SK-N-SH (cell line): ENCODE results near the gene CCDC177. TPM values are rescaled to one million over a fixed set of nuclear protein-coding genes. Genes with fewer than 3 reads are reported as not detected.

Experiments
- CTCF ChIA-PET: fragments of 300-600, 350-600 bp; formaldehyde crosslinking; extraction: SDS; loops from one replicate; lab custom pipeline; 2021; lab: Yijun Ruan, JAX
- POLR2A ChIA-PET: fragments of 350-600 bp; sonication (Branson Sonifier 250); formaldehyde crosslinking; extraction: SDS; loops from one replicate; lab custom pipeline; 2020; ENCODE audit warnings: antibody characterized with exemption, inconsistent platforms; lab: Yijun Ruan, JAX
- DNase-seq: peaks from one replicate; pipeline ENCODE4 v3.0.0; 2012
- H2AFZ ChIP-seq: fragments of 200-600 bp; sonication (generic); 2 replicates; pipeline ENCODE4 v1.8.1; 2016; ENCODE audit warnings: antibody characterized with exemption, mild to moderate bottlenecking, low read depth
- H3F3A ChIP-seq: fragments of 200-600 bp; sonication (generic); replicated peaks from 2 replicates; pipeline ENCODE3; 2016; ENCODE audit warnings: antibody characterized with exemption, mild to moderate bottlenecking; ENCODE audit not compliant: insufficient read depth
- H3K27ac ChIP-seq, 2 experiments: fragments of 200-500 bp in 1 of 2; fragments of 200-600 bp in 1 of 2; sonication (Bioruptor generic) in 1 of 2; sonication (generic), shearing (Covaris generic) in 1 of 2; 2 replicates each; pipeline versions ENCODE4 v1.5.1 to v1.6.1; 2014 to 2016; ENCODE audit warnings: low read depth in 2 of 2, inconsistent platforms in 1 of 2, low read length in 1 of 2, mild to moderate bottlenecking in 1 of 2, mixed read lengths in 1 of 2
- H3K27me3 ChIP-seq: fragments of 200-600 bp; sonication (generic), shearing (Covaris generic); 2 replicates; pipeline ENCODE4 v1.6.1; 2016; ENCODE audit warnings: mixed run types; ENCODE audit not compliant: insufficient read depth
- H3K36me3 ChIP-seq, 2 experiments: fragments of 200-500 bp in 1 of 2; fragments of 200-600 bp in 1 of 2; sonication (Bioruptor generic) in 1 of 2; sonication (generic) in 1 of 2; replicated peaks in 1 of 2; 2 replicates each; pipeline versions ENCODE3 to v1.5.1; 2014 to 2016; ENCODE audit warnings: low read length in 1 of 2, mild to moderate bottlenecking in 1 of 2; ENCODE audit not compliant: insufficient read depth in 2 of 2, control insufficient read depth in 1 of 2
- H3K4me1 ChIP-seq, 2 experiments: fragments of 200-500 bp in 1 of 2; fragments of 200-600 bp in 1 of 2; sonication (Bioruptor generic) in 1 of 2; sonication (generic), shearing (Covaris generic) in 1 of 2; 2 replicates each; pipeline versions ENCODE4 v1.5.1 to v1.6.1; 2014 to 2016; ENCODE audit warnings: low read depth in 1 of 2, low read length in 1 of 2, mixed run types in 1 of 2; ENCODE audit not compliant: insufficient read depth in 2 of 2, control insufficient read depth in 1 of 2
- H3K4me2 ChIP-seq: fragments of 200-600 bp; sonication (generic), shearing (Covaris generic); 2 replicates; pipeline ENCODE4 v1.6.1; 2017; ENCODE audit warnings: mixed run types
- H3K4me3 ChIP-seq, 2 experiments: fragments of 200-500 bp in 1 of 2; fragments of 200-600 bp in 1 of 2; sonication (Bioruptor generic) in 1 of 2; sonication (generic), shearing (Covaris generic) in 1 of 2; 2 replicates each; pipeline versions ENCODE4 v1.5.1 to v1.8.1; 2014 to 2016; ENCODE audit warnings: low read depth in 2 of 2, inconsistent platforms in 1 of 2, low read length in 1 of 2, mild to moderate bottlenecking in 1 of 2, mixed read lengths in 1 of 2, moderate library complexity in 1 of 2
- H3K79me2 ChIP-seq: fragments of 200-600 bp; sonication (generic); 2 replicates; pipeline ENCODE4 v1.8.1; 2017; ENCODE audit warnings: mild to moderate bottlenecking; ENCODE audit not compliant: insufficient read depth
- H3K9ac ChIP-seq: fragments of 200-600 bp; sonication (generic); 2 replicates; pipeline ENCODE4 v1.6.1; 2017; ENCODE audit warnings: mixed run types
- H3K9me2 ChIP-seq: fragments of 200-600 bp; sonication (generic); 2 replicates; pipeline ENCODE4 v1.6.1; 2017; ENCODE audit warnings: mixed run types
- H3K9me3 ChIP-seq: fragments of 200-600 bp; sonication (generic); 2 replicates; pipeline ENCODE4 v1.6.1; 2017; ENCODE audit warnings: mixed run types, mild to moderate bottlenecking, moderate library complexity
- H4K20me1 ChIP-seq: fragments of 200-600 bp; sonication (generic); 2 replicates; pipeline ENCODE4 v1.6.1; 2017; ENCODE audit warnings: mild to moderate bottlenecking, mixed run types; ENCODE audit not compliant: insufficient read depth
- CHD2 ChIP-seq: fragments of 150-350 bp; IDR thresholded peaks from 2 replicates; pipeline ENCODE4 v1.6.1; 2018; ENCODE audit warnings: low read length; ENCODE audit not compliant: partially characterized antibody
- ELF1 ChIP-seq: IDR thresholded peaks from 2 replicates; pipeline ENCODE4 v1.4.0; 2012
- EP300 ChIP-seq, 2 experiments: IDR thresholded peaks; 2 replicates each; pipeline versions ENCODE4 v1.4.0 to v1.6.1; 2012; ENCODE audit warnings: borderline replicate concordance in 1 of 2, low read depth in 1 of 2, low read length in 1 of 2
- EZH2phosphoT487 ChIP-seq: fragments of 200-600 bp; sonication (generic); IDR thresholded peaks from 2 replicates; pipeline ENCODE4 v1.6.1; 2017; ENCODE audit warnings: low read depth, mixed run types, mild to moderate bottlenecking, antibody characterized with exemption, moderate library complexity, borderline replicate concordance
- FOSL2 ChIP-seq: IDR thresholded peaks from 2 replicates; pipeline ENCODE4 v1.4.0; 2012; ENCODE audit warnings: low read depth, mild to moderate bottlenecking, moderate library complexity, borderline replicate concordance
- FOXM1 ChIP-seq: IDR thresholded peaks from 2 replicates; pipeline ENCODE4 v1.4.0; 2012; ENCODE audit warnings: low read depth, mild to moderate bottlenecking
- GABPA ChIP-seq: IDR thresholded peaks from 2 replicates; pipeline ENCODE4 v1.4.0; 2012; ENCODE audit warnings: low read depth, mild to moderate bottlenecking
- JUND ChIP-seq: IDR thresholded peaks from 2 replicates; pipeline ENCODE4 v1.4.0; 2012
- MXI1 ChIP-seq: IDR thresholded peaks from 2 replicates; pipeline ENCODE4 v1.6.1; 2012; ENCODE audit warnings: mild to moderate bottlenecking, low read depth, low read length, improper control_type of control experiment
- NFIC ChIP-seq: IDR thresholded peaks from 2 replicates; pipeline ENCODE4 v1.4.0; 2012; ENCODE audit warnings: borderline replicate concordance
- NRF1 ChIP-seq: IDR thresholded peaks from 2 replicates; pipeline ENCODE4 v1.6.1; 2012; ENCODE audit warnings: low read depth, mild to moderate bottlenecking, low read length
- POLR2AphosphoS5 ChIP-seq: IDR thresholded peaks from 2 replicates; pipeline ENCODE4 v1.6.1; 2012; ENCODE audit warnings: low read depth, low read length
- RAD21 ChIP-seq: IDR thresholded peaks from 2 replicates; pipeline ENCODE4 v1.6.1; 2012; ENCODE audit warnings: mild to moderate bottlenecking, low read length
- RCOR1 ChIP-seq: fragments of 150-350 bp; IDR thresholded peaks from 2 replicates; pipeline ENCODE4 v1.6.1; 2017; ENCODE audit warnings: antibody characterized with exemption, low read length
- SMC3 ChIP-seq: IDR thresholded peaks from 2 replicates; pipeline ENCODE4 v1.6.1; 2012; ENCODE audit warnings: low read depth, low read length, improper control_type of control experiment
- TAF1 ChIP-seq: IDR thresholded peaks from 2 replicates; pipeline ENCODE4 v1.6.1; 2012; ENCODE audit warnings: low read depth, mild to moderate bottlenecking, low read length, moderate library complexity, borderline replicate concordance
- TCF12 ChIP-seq: IDR thresholded peaks from 2 replicates; pipeline ENCODE4 v1.4.0; 2012
- TEAD4 ChIP-seq: IDR thresholded peaks from 2 replicates; pipeline ENCODE4 v1.4.0; 2012; ENCODE audit warnings: mild to moderate bottlenecking, borderline replicate concordance; ENCODE audit not compliant: insufficient read depth
- WGBS: methylation state at CpG from one replicate; pipeline ENCODE4 v1.1.6; 2017; ENCODE audit warnings: low lambda C conversion rate; 5-methylcytosine and 5-hydroxymethylcytosine counted together
- polyA plus RNA-seq, 3 experiments: library from polyadenylated mRNA; depleted of rRNA; stranded (reverse); fragments of >200 nt; gene quantifications; 2 replicates each; pipeline ENCODE4 v1.2.3, GENCODE V29; 2012
- TF ChIP-seq, protein P1 (sequence below): IDR thresholded peaks from 2 replicates; pipeline ENCODE4 v1.4.0; 2012; ENCODE audit warnings: low read depth
- TF ChIP-seq, protein P2 (sequence below): IDR thresholded peaks from 2 replicates; pipeline ENCODE4; 2012
- TF ChIP-seq, protein P3 (sequence below): IDR thresholded peaks from 2 replicates; pipeline ENCODE4 v1.6.1; 2012; ENCODE audit warnings: mild to moderate bottlenecking, low read depth, low read length, moderate library complexity
- TF ChIP-seq, protein P4 (sequence below): fragments of 200-600 bp; sonication (generic); IDR thresholded peaks from 2 replicates; pipeline ENCODE4 v1.6.1; 2017; ENCODE audit warnings: antibody characterized with exemption, mild to moderate bottlenecking, moderate library complexity
- TF ChIP-seq, protein P5 (sequence below): IDR thresholded peaks from 2 replicates; pipeline ENCODE4 v1.4.0; 2012; ENCODE audit warnings: low read depth, borderline replicate concordance

The CCDC177 gene
- polyA plus RNA-seq, 1 of the 3 experiments (the other 2 are of a cell fraction), result not detected

DNA sequence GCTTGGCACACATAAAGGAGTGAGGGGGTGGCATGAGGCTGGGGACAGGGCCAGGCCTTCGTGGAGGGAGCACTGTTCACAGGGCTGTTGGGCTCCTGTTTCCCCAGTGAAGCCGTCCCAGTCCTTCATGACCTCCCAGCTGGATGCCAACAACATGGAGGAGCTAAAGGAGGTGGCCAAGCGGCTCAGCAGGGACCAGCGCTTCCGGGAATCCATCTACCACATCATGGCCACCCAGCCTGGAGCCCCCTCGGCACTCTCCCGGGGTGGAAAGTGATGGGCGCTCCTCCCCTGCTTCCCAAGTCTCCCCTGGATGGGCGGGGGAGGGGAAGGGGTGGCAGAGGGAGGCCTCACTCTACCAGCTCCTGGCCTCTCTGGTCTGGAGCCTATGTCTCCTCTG lies 46.5 kb downstream of the CCDC177 start:
- Histone ChIP-seq H3K27me3 (peaks cover 18% of the 10 kb centered on the region; the same call in 1 of the 2 replicates), H3K4me1 (no peaks in the 10 kb centered on the region), H3F3A (no peaks in the 10 kb centered on the region), H3K36me3 (no peaks in the 10 kb centered on the region), H3K4me2 (no peak overlapping the region), H2AFZ (no peak overlapping the region), H3K9ac (no peak overlapping the region), H3K4me3 (no peak overlapping the region), H3K9me3 (no peaks in the 10 kb centered on the region), H4K20me1 (no peaks in the 10 kb centered on the region), H3K9me2 (no peaks in the 10 kb centered on the region), H3K79me2 (no peaks in the 10 kb centered on the region), H3K27ac (no peak overlapping the region)
- POLR2A ChIA-PET, result no interaction called here
- no peak for TF ChIP-seq FOSL2
- no peak for TF ChIP-seq NFIC
- TF ChIP-seq CHD2, result no peak
- no peak for TF ChIP-seq EZH2phosphoT487
- TF ChIP-seq FOXM1, result no peak
- no peak for TF ChIP-seq TAF1
- TF ChIP-seq ELF1, result no peak
- no peak for TF ChIP-seq SMC3
- no peak for TF ChIP-seq MXI1
- DNase-seq, result no peak
- CTCF ChIA-PET, result interaction anchor here (0.9 to 9.7 kb wide), 5 partner anchors 28 to 199 kb away, joined by 3 to 98 read pairs (median 9); partner anchors contain the start of gene CCDC177
- WGBS, result 55% methylated on average over 8 of the region's 9 CpGs

DNA sequence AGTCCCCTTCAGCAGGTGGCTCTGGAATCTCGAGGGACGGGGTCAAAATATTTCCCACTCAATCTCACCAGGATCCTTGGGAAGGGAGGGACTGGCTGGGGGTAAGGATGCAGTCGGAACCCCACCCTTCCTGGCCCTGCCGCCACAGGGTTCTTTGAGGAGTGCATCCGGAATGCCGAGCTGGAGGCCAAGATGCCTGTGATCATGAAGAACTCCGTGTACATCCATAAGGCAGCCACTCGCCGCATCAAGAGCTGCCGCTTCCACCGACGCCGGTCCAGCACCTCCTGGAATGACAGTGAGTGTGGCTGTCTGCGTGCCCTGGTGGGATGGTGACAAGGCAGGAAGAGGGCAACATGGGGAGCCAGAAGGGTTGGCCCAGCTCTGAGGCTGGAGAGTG lies 47.0 kb downstream of the CCDC177 start:
- no peaks in the 10 kb centered on the region for H3K36me3 ChIP-seq
- H3K4me1 ChIP-seq, result no peaks in the 10 kb centered on the region
- no peak overlapping the region for H3K4me2 ChIP-seq
- no peaks in the 10 kb centered on the region for H3K79me2 ChIP-seq
- CTCF ChIA-PET, result interaction anchor here (0.9 to 9.7 kb wide), 4 partner anchors 8 to 199 kb away, joined by 3 to 98 read pairs (median 9); partner anchors contain the start of gene CCDC177
- H3K27ac ChIP-seq, result no peak overlapping the region
- POLR2A ChIA-PET, result no interaction called here
- H3K9me2 ChIP-seq, result no peaks in the 10 kb centered on the region
- no peak for DNase-seq
- WGBS, result 75% methylated on average over 14 of the region's 14 CpGs
- no peak overlapping the region for H3K4me3 ChIP-seq
- no peak overlapping the region for H3K9ac ChIP-seq
- TF ChIP-seq EP300 (IDR thresholded peaks at IDR 0.05; ENCODE audit: borderline replicate concordance in 1 of 2, low read depth in 1 of 2, low read length in 1 of 2) (no peak), JUND (no peak), RAD21 (no peak), CHD2 (no peak), GABPA (no peak), TCF12 (no peak), RCOR1 (no peak), EZH2phosphoT487 (no peak), TEAD4 (no peak), POLR2AphosphoS5 (no peak), NRF1 (no peak), FOXM1 (no peak)
- TF ChIP-seq, protein P1, sequence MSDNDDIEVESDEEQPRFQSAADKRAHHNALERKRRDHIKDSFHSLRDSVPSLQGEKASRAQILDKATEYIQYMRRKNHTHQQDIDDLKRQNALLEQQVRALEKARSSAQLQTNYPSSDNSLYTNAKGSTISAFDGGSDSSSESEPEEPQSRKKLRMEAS, result no peak
- TF ChIP-seq, protein P2, sequence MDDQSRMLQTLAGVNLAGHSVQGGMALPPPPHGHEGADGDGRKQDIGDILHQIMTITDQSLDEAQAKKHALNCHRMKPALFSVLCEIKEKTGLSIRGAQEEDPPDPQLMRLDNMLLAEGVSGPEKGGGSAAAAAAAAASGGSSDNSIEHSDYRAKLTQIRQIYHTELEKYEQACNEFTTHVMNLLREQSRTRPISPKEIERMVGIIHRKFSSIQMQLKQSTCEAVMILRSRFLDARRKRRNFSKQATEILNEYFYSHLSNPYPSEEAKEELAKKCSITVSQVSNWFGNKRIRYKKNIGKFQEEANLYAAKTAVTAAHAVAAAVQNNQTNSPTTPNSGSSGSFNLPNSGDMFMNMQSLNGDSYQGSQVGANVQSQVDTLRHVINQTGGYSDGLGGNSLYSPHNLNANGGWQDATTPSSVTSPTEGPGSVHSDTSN, result no peak
- TF ChIP-seq, protein P3, sequence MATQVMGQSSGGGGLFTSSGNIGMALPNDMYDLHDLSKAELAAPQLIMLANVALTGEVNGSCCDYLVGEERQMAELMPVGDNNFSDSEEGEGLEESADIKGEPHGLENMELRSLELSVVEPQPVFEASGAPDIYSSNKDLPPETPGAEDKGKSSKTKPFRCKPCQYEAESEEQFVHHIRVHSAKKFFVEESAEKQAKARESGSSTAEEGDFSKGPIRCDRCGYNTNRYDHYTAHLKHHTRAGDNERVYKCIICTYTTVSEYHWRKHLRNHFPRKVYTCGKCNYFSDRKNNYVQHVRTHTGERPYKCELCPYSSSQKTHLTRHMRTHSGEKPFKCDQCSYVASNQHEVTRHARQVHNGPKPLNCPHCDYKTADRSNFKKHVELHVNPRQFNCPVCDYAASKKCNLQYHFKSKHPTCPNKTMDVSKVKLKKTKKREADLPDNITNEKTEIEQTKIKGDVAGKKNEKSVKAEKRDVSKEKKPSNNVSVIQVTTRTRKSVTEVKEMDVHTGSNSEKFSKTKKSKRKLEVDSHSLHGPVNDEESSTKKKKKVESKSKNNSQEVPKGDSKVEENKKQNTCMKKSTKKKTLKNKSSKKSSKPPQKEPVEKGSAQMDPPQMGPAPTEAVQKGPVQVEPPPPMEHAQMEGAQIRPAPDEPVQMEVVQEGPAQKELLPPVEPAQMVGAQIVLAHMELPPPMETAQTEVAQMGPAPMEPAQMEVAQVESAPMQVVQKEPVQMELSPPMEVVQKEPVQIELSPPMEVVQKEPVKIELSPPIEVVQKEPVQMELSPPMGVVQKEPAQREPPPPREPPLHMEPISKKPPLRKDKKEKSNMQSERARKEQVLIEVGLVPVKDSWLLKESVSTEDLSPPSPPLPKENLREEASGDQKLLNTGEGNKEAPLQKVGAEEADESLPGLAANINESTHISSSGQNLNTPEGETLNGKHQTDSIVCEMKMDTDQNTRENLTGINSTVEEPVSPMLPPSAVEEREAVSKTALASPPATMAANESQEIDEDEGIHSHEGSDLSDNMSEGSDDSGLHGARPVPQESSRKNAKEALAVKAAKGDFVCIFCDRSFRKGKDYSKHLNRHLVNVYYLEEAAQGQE, result no peak
- TF ChIP-seq, protein P4, sequence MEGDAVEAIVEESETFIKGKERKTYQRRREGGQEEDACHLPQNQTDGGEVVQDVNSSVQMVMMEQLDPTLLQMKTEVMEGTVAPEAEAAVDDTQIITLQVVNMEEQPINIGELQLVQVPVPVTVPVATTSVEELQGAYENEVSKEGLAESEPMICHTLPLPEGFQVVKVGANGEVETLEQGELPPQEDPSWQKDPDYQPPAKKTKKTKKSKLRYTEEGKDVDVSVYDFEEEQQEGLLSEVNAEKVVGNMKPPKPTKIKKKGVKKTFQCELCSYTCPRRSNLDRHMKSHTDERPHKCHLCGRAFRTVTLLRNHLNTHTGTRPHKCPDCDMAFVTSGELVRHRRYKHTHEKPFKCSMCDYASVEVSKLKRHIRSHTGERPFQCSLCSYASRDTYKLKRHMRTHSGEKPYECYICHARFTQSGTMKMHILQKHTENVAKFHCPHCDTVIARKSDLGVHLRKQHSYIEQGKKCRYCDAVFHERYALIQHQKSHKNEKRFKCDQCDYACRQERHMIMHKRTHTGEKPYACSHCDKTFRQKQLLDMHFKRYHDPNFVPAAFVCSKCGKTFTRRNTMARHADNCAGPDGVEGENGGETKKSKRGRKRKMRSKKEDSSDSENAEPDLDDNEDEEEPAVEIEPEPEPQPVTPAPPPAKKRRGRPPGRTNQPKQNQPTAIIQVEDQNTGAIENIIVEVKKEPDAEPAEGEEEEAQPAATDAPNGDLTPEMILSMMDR, result no peak
- TF ChIP-seq, protein P5, sequence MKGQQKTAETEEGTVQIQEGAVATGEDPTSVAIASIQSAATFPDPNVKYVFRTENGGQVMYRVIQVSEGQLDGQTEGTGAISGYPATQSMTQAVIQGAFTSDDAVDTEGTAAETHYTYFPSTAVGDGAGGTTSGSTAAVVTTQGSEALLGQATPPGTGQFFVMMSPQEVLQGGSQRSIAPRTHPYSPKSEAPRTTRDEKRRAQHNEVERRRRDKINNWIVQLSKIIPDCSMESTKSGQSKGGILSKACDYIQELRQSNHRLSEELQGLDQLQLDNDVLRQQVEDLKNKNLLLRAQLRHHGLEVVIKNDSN, result no peak
- H3F3A ChIP-seq, result no peaks in the 10 kb centered on the region
- peaks cover 18% of the 10 kb centered on the region; the same call in 1 of the 2 replicates for H3K27me3 ChIP-seq
- H4K20me1 ChIP-seq, result no peaks in the 10 kb centered on the region
- no peaks in the 10 kb centered on the region for H3K9me3 ChIP-seq
- no peak overlapping the region for H2AFZ ChIP-seq
